ENCODE measurements around the gene NR2C2. TPM values are rescaled to one million over a fixed set of nuclear protein-coding genes. Genes with fewer than 3 reads are reported as not detected.

Gene NR2C2
- total and polyA plus RNA-seq, 2 of the 13 experiments (the other 11 are each of a cell fraction or from before 2014, with no cell fraction given) = 7.8 to 11.8 TPM

GRCh38 chr3:14911651-14912050, 35.7 kb upstream of the NR2C2 start:
- Histone ChIP-seq H2AFZ (ENCODE audit: low read length) (no peak overlapping the region), H3K27ac (ENCODE audit: extremely low read length, insufficient read depth, low read length) (no peak overlapping the region), H3K4me1 (ENCODE audit: insufficient read depth, low read length) (no peaks in the 10 kb centered on the region), H3K9ac (ENCODE audit: insufficient read depth, low read depth, low read length) (no peak overlapping the region), H3K4me2 (ENCODE audit: low read depth, low read length) (no peak overlapping the region), H3K9me3 (ENCODE audit: low read length) (no peaks in the 10 kb centered on the region), H4K20me1 (ENCODE audit: insufficient read depth, low read length) (no peaks in the 10 kb centered on the region), H3K4me3 (replicated peaks in 1 of 3; ENCODE audit: insufficient read depth in 1 of 3, low read depth in 2 of 3, low read length in 3 of 3) (no peak overlapping the region), H3K27me3 (ENCODE audit: control insufficient read depth in 1 of 2, insufficient read depth in 2 of 2, low read length in 2 of 2) (peaks cover 0 to 1% of the 10 kb centered on the region in 2 experiments; a peak in 2 of 5 replicates), H3K79me2 (ENCODE audit: insufficient read depth, low read length) (no peaks in the 10 kb centered on the region), H3K36me3 (replicated peaks in 1 of 2; ENCODE audit: control insufficient read depth in 1 of 2, insufficient read depth in 2 of 2, low read length in 2 of 2) (no peaks in the 10 kb centered on the region)
- 74% methylated on average over 11 of the region's 11 CpGs for WGBS (ENCODE audit: low lambda C conversion rate)
- intact Hi-C loops (cut with micrococcal nuclease; ENCODE audit: unreplicated experiment) (no loop called here), in situ Hi-C loops (cut with HindIII; ENCODE audit: extremely low pct_ligation_motif_present, low pct_unique_long_range_greater_than_20kb) (no loop called here)
- FAIRE-seq (no peak), ATAC-seq (no peak), DNase-seq (ENCODE audit: low spot score) (no peak)
- ChIA-PET CTCF (ENCODE audit: low intra/inter-chr PET ratio, low total read pairs) (no interaction called here), POLR2A (no interaction called here)
- no peak for TF ChIP-seq MAFF (IDR thresholded peaks at IDR 0.05; ENCODE audit: low read depth, low read length)
- TF ChIP-seq ZFP37 (CRISPR knock-in tag; IDR thresholded peaks at IDR 0.05; ENCODE audit: borderline replicate concordance) = no peak
- TF ChIP-seq MED8 (CRISPR knock-in tag; IDR thresholded peaks at IDR 0.05; ENCODE audit: insufficient replicate concordance) = no peak
- no peak for TF ChIP-seq U2AF1 (optimal IDR thresholded peaks at IDR 0.05; ENCODE audit: low read depth, low read length)
- no peak for TF ChIP-seq ZNF350 (CRISPR knock-in tag; IDR thresholded peaks at IDR 0.05; ENCODE audit: borderline replicate concordance, low read depth)
- TF ChIP-seq ZNF883 (CRISPR knock-in tag; IDR thresholded peaks at IDR 0.05; ENCODE audit: not compliant biosample characterization) = no peak
- TF ChIP-seq, protein P1, sequence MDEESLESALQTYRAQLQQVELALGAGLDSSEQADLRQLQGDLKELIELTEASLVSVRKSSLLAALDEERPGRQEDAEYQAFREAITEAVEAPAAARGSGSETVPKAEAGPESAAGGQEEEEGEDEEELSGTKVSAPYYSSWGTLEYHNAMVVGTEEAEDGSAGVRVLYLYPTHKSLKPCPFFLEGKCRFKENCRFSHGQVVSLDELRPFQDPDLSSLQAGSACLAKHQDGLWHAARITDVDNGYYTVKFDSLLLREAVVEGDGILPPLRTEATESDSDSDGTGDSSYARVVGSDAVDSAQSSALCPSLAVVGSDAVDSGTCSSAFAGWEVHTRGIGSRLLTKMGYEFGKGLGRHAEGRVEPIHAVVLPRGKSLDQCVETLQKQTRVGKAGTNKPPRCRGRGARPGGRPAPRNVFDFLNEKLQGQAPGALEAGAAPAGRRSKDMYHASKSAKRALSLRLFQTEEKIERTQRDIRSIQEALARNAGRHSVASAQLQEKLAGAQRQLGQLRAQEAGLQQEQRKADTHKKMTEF (CRISPR knock-in tag; IDR thresholded peaks at IDR 0.05) = no peak
- no peak for TF ChIP-seq SP4 (CRISPR knock-in tag; IDR thresholded peaks at IDR 0.05)
- TF ChIP-seq, protein P2, sequence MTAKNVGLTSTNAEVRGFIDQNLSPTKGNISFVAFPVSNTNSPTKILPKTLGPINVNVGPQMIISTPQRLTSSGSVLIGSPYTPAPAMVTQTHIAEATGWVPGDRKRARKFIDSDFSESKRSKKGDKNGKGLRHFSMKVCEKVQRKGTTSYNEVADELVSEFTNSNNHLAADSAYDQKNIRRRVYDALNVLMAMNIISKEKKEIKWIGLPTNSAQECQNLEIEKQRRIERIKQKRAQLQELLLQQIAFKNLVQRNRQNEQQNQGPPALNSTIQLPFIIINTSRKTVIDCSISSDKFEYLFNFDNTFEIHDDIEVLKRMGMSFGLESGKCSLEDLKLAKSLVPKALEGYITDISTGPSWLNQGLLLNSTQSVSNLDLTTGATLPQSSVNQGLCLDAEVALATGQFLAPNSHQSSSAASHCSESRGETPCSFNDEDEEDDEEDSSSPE (CRISPR knock-in tag; IDR thresholded peaks at IDR 0.05) = no peak
- no peak for TF ChIP-seq POLR2AphosphoS2 (IDR thresholded peaks at IDR 0.05; ENCODE audit: low read depth, low read length)
- no peak for TF ChIP-seq PAF1 (CRISPR knock-in tag; IDR thresholded peaks at IDR 0.05)
- no peak for TF ChIP-seq ZNF501 (CRISPR knock-in tag; IDR thresholded peaks at IDR 0.05)
- TF ChIP-seq MXD4 (CRISPR knock-in tag; IDR thresholded peaks at IDR 0.05) = no peak
- no peak for TF ChIP-seq ZNF607 (CRISPR knock-in tag; IDR thresholded peaks at IDR 0.05; ENCODE audit: borderline replicate concordance)
- no peak for TF ChIP-seq ELK4 (CRISPR knock-in tag; IDR thresholded peaks at IDR 0.05; ENCODE audit: borderline replicate concordance)
- no peak for TF ChIP-seq NR3C1 (CRISPR knock-in tag; IDR thresholded peaks at IDR 0.05)
- TF ChIP-seq MYPOP (CRISPR knock-in tag; IDR thresholded peaks at IDR 0.05) = no peak
- no peak for TF ChIP-seq GLI4 (CRISPR knock-in tag; IDR thresholded peaks at IDR 0.05; ENCODE audit: borderline replicate concordance)
- TF ChIP-seq ZNF850 (CRISPR knock-in tag; conservative IDR thresholded peaks at IDR 0.05) = no peak
- no TSS peak for BruUV-seq (replicated peaks)
